SK-N-MC (cell line): ENCODE measurements around the gene AHNAK.

Experiments
- DNase-seq: peaks from one replicate; pipeline ENCODE4 v3.0.0-alpha.2; 2011; ENCODE audit warnings: low read depth, low spot score
- H3K27ac ChIP-seq: fragments of 200-600 bp; sonication (generic); 2 replicates; pipeline ENCODE4 v1.5.1; 2016; ENCODE audit warnings: mixed run types
- H3K36me3 ChIP-seq: fragments of 200-600 bp; sonication (generic); 2 replicates; pipeline ENCODE4 v1.6.1; 2017; ENCODE audit warnings: antibody characterized with exemption, low read length, mixed read lengths; ENCODE audit not compliant: insufficient read depth
- H3K4me3 ChIP-seq: fragments of 200-600 bp; sonication (generic); 2 replicates; pipeline ENCODE4 v1.5.1; 2016
- H3K9ac ChIP-seq: fragments of 200-600 bp; sonication (generic); 2 replicates; pipeline ENCODE4 v1.8.0; 2017; ENCODE audit warnings: mixed run types, mixed read lengths; ENCODE audit not compliant: insufficient read length
- H3K9me3 ChIP-seq: fragments of 200-600 bp; sonication (generic); 2 replicates; pipeline ENCODE4 v1.6.1; 2017; ENCODE audit warnings: low read depth, mild to moderate bottlenecking, antibody characterized with exemption, low read length, moderate library complexity, mixed read lengths
- EZH2 ChIP-seq: fragments of 200-600 bp; sonication (generic); IDR thresholded peaks from one replicate; pipeline ENCODE4 v1.6.1; 2017; ENCODE audit warnings: antibody characterized with exemption
- FOXP2 ChIP-seq: optimal IDR thresholded peaks from 2 replicates; pipeline ENCODE3; 2011; ENCODE audit warnings: mild to moderate bottlenecking, moderate library complexity; ENCODE audit not compliant: insufficient read depth; ENCODE audit errors: extremely low read length, control extremely low read depth
- POLR2AphosphoS5 ChIP-seq: IDR thresholded peaks from 2 replicates; pipeline ENCODE4 v1.6.1; 2012; ENCODE audit warnings: mild to moderate bottlenecking, low read depth, low read length, borderline replicate concordance

The AHNAK gene

DNA sequence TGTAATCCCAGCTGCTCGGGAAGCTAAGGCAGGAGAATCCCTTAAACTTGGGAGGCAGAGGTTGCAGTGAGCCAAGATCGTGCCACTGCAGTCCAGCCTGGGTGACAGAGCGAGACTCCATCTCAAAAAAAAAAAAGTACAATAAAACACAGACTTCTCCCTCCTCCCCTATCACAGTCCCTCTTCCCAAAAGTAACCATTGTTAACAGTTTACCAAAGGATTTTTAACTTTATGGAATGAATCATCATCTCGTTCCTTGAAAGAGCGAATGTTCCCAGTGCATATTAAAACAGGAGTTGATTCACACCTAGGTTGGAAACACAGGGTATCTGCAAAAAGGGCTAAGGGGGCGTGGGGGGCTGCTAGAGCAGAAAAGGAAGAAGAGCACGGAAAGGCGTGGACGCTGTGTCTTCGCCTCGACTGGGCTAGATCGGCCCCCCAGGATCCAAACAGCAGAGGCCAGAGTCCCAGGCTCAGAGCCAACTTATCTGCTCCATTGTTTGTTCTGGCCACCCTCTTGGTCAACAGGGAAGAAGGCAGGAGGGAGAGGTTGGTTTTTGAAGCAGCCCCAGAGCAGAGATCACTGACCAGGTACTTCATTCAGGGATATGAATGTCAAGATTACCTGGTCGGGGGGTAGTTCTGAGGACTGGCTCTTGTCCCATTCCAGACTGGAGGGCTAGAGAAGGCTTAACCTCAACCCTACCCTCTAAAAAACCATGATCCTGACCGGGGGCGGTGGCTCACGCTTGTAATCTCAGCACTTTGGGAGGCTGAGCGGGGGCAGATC lies 2.1 kb upstream of the AHNAK start:
- H3K9ac ChIP-seq: no peak overlapping the region
- TF ChIP-seq POLR2AphosphoS5 (no peak), FOXP2 (no peak), EZH2 (no peak)
- H3K27ac ChIP-seq: no peak overlapping the region
- no peaks in the 10 kb centered on the region for H3K36me3 ChIP-seq
- H3K4me3 ChIP-seq: no peak overlapping the region
- no peak for DNase-seq
- H3K9me3 ChIP-seq: no peaks in the 10 kb centered on the region

DNA sequence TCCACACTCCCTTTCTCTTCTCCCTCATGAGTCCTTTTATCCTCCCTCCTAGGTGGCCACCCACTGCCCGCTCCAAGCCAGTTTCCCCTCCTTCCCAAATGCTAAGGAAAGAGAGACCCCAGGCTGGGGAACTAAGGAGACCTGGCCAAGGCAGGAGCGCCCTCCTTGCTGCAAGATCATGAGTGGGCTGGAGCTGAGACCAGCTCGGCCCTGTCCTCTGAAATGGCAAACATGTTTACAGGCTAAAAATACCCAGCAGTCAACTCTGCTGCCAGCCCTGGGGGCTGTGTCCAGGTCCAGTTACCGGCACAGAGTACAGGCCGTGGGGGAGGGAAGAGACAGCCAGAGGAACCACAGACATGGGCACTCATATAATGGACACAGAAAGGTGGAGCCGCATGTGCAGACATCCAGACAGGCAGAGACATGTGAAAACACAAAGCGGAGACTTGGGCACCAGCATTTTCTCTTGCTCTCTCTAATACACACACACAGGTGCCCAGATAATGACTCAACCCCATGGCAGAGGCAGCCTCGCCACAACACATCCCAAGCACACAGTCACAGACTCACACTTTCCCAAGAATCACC lies 1.2 kb upstream of the AHNAK start:
- peak overlapping the region; percentile 100 for H3K4me3 ChIP-seq
- no peak overlapping the region for H3K27ac ChIP-seq
- DNase-seq: no peak
- no peaks in the 10 kb centered on the region for H3K36me3 ChIP-seq
- H3K9me3 ChIP-seq: no peaks in the 10 kb centered on the region
- peak overlapping the region; percentile 83 for H3K9ac ChIP-seq
- TF ChIP-seq EZH2 (no peak), POLR2AphosphoS5 (no peak), FOXP2 (no peak)

GRCh38 chr11:62546929-62547625 lies 471 bp upstream of the AHNAK start:
- no peak for DNase-seq
- H3K36me3 ChIP-seq: no peaks in the 10 kb centered on the region
- H3K9ac ChIP-seq: peak overlapping the region; percentile 83
- no peak for TF ChIP-seq EZH2
- no peaks in the 10 kb centered on the region for H3K9me3 ChIP-seq
- H3K27ac ChIP-seq: 0 out of 2 replicates have a peak overlapping the region, but pooled peaks have one; percentile 29
- H3K4me3 ChIP-seq: peak overlapping the region; percentile 100

DNA sequence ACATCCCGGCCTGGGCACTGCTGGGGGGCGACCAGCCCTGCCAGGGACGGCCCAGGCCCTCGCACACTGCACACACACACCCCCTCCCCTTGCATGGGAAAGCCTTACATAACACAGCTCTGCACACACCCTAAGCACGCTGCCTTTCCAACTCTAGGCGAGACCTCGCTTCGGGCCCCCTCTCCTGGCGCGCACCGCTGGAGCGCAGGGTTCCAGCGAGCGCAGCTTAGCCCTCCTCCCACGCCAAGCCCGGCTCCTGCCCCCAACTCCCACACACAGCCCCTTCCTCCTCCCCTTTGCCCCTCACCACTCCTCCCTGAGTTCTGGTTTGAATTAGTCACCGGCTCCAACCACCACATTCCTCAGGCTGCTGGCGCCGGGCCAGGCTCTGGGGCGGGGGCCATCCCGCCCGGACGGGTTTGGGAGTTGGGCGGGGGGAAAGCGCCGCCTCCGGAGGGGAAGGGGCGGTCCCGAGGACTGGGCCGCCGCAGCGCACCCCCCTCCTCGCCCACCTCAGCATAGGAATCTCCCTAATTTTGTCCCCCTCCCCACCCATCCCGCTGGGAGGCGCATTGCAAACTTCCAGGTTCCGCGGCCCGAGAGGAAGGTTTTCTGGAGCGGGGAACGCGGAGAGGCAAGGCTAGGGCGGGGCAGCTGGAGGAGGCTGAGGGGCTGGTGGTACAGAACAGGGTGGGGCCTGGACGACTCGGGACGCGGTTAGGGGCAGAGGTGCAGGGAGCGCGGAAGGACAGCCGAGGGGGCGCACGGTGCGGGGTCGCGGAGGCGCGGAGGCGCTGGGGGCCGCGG lies 966 bp downstream of the AHNAK start:
- H3K9ac ChIP-seq: peak overlapping the region; percentile 88

GRCh38 chr11:62544581-62545436 lies 1.8 kb downstream of the AHNAK start:
- no peaks in the 10 kb centered on the region for H3K36me3 ChIP-seq
- H3K9me3 ChIP-seq: no peaks in the 10 kb centered on the region
- peak overlapping the region; percentile 88 for H3K9ac ChIP-seq
- TF ChIP-seq EZH2 (no peak), POLR2AphosphoS5 (no peak), FOXP2 (no peak)
- H3K27ac ChIP-seq: peak overlapping the region; percentile 89
- DNase-seq: no peak
- H3K4me3 ChIP-seq: peak overlapping the region; percentile 100

More for the DNA sequence above, 966 bp downstream of the AHNAK start:
- Histone ChIP-seq H3K36me3 (no peaks in the 10 kb centered on the region), H3K27ac (peak overlapping the region; percentile 89), H3K4me3 (peak overlapping the region; percentile 100), H3K9me3 (no peaks in the 10 kb centered on the region)
- peak; percentile 81 for TF ChIP-seq POLR2AphosphoS5
- no peak for TF ChIP-seq EZH2
- peak; percentile 79 for TF ChIP-seq FOXP2
- peak; percentile 91 for DNase-seq

- peak overlapping the region; percentile 68 for H3K27ac ChIP-seq
- H3K36me3 ChIP-seq: no peaks in the 10 kb centered on the region
- H3K9me3 ChIP-seq: no peaks in the 10 kb centered on the region
- peak overlapping the region; percentile 88 for H3K9ac ChIP-seq
- DNase-seq: no peak
- no peak for TF ChIP-seq EZH2
- TF ChIP-seq FOXP2: no peak
- no peak for TF ChIP-seq POLR2AphosphoS5
- peak overlapping the region; percentile 100 for H3K4me3 ChIP-seq
These were observed 2.7 kb downstream of the AHNAK start for GRCh38 chr11:62543680-62544444.

DNA sequence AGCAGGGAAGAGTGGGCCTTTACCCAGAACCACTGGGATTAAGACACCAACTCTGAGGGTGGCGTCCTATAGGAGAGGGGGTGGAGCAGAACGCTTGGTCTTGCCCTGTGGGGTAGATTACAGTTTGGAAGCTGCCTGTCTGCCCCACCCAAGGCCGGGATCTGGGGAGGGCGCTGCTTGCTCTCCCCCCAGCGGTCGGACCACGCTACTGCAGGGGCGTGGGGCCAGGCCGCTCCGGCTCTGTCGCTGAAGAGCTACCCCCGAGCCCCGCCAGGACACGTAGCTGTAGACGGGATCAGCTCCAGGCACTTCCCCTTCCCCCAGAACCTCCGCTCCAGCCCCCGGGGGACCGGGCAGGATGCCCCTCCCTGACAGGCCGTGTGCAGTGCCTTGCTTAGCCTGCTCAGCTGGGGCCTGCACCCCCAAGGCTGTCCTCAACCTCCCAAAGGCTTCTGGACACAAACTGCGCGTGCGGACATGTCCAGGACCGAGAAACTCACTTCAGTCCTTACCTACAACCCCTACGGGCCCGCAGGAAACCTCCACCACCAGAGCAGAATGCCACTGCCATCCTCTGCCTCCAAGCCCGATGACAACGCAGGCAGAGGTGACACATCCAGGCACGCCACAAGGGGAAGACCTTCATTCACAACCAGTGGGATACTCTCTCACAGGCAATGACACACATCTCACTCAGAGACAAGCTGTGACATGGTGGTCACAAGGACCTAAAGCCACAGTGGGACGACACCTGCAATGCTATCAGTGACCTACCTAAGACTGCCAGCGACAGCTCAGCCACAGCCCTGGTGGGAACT lies 3.6 kb downstream of the AHNAK start:
- Histone ChIP-seq H3K9me3 (no peaks in the 10 kb centered on the region), H3K36me3 (no peaks in the 10 kb centered on the region), H3K4me3 (peak overlapping the region; percentile 100), H3K9ac (peak overlapping the region; percentile 88), H3K27ac (peak overlapping the region; percentile 68)
- TF ChIP-seq FOXP2 (no peak), EZH2 (no peak), POLR2AphosphoS5 (0 out of 2 replicates have a peak, but pooled peaks have one; percentile 16)
- DNase-seq: no peak
